Neural cell (in vitro differentiated cells): Measurements from ENCODE around the gene PACS1. TPM values are rescaled to one million over a fixed set of nuclear protein-coding genes. Genes with fewer than 3 reads are reported as not detected.

Experiments
- H2AFZ ChIP-seq: fragments of 200-600, 300-800 bp; sonication (generic), shearing (Covaris generic); 2 replicates; pipeline ENCODE4 v1.6.0; 2014; ENCODE audit warnings: low read depth, mild to moderate bottlenecking, antibody characterized with exemption, low read length, moderate library complexity
- H3F3A ChIP-seq: fragments of 200-600 bp; shearing (Covaris generic); 2 replicates; pipeline ENCODE4 v1.6.1; 2016; ENCODE audit warnings: mild to moderate bottlenecking, moderate library complexity, mixed read lengths, antibody characterized with exemption, low read length; ENCODE audit not compliant: insufficient read depth, poor library complexity, severe bottlenecking
- H3K27ac ChIP-seq: fragments of 200-600, 300-800 bp; sonication (generic), shearing (Covaris generic); 2 replicates; pipeline ENCODE4 v1.5.1; 2014; ENCODE audit warnings: mild to moderate bottlenecking, low read length, moderate library complexity
- H3K27me3 ChIP-seq: fragments of 300-800, 200-600 bp; sonication (generic), shearing (Covaris generic); 2 replicates; pipeline ENCODE4 v1.6.0; 2014; ENCODE audit warnings: mild to moderate bottlenecking, low read depth, low read length, moderate library complexity; ENCODE audit not compliant: insufficient read depth
- H3K36me3 ChIP-seq: fragments of 300-800, 200-600 bp; sonication (generic), shearing (Covaris generic); 2 replicates; pipeline ENCODE4 v1.5.1; 2014; ENCODE audit warnings: mild to moderate bottlenecking, antibody characterized with exemption, low read length, moderate library complexity; ENCODE audit not compliant: insufficient read depth
- H3K4me2 ChIP-seq: fragments of 300-800, 200-600 bp; sonication (generic), shearing (Covaris generic); 2 replicates; pipeline ENCODE4 v1.6.0; 2014; ENCODE audit warnings: mild to moderate bottlenecking, low read length
- H3K4me3 ChIP-seq: fragments of 300-800, 200-600 bp; sonication (generic), shearing (Covaris generic); 2 replicates; pipeline ENCODE4 v1.5.1; 2014; ENCODE audit warnings: mild to moderate bottlenecking, low read length, moderate library complexity
- H3K79me2 ChIP-seq: fragments of 200-600 bp; shearing (Covaris generic); replicated peaks from 2 replicates; pipeline ENCODE4 v1.6.0; 2014; ENCODE audit warnings: mild to moderate bottlenecking, low read length, moderate library complexity; ENCODE audit not compliant: insufficient read depth
- H3K9ac ChIP-seq: fragments of 300-800, 200-600 bp; sonication (generic), shearing (Covaris generic); 2 replicates; pipeline ENCODE4 v1.6.1; 2016; ENCODE audit warnings: mild to moderate bottlenecking, low read length, mixed read lengths
- H3K9me2 ChIP-seq: fragments of 200-600 bp; shearing (Covaris generic); 2 replicates; pipeline ENCODE4 v1.6.1; 2016; ENCODE audit warnings: mild to moderate bottlenecking, low read length, mixed read lengths; ENCODE audit not compliant: insufficient read depth
- H3K9me3 ChIP-seq: fragments of 200-600, 300-800 bp; sonication (generic), shearing (Covaris generic); 2 replicates; pipeline ENCODE4 v1.6.1; 2016; ENCODE audit warnings: mild to moderate bottlenecking, mixed run types, low read length, moderate library complexity, mixed read lengths
- H4K20me1 ChIP-seq: fragments of 200-600 bp; shearing (Covaris generic); 2 replicates; pipeline ENCODE4 v1.6.1; 2016; ENCODE audit warnings: mild to moderate bottlenecking, mixed run types; ENCODE audit not compliant: insufficient read depth
- EP300 ChIP-seq: fragments of 450-650 bp; conservative IDR thresholded peaks from 2 replicates; pipeline ENCODE4 v1.6.1; 2014; ENCODE audit warnings: antibody characterized with exemption, mild to moderate bottlenecking, moderate library complexity; ENCODE audit not compliant: poor library complexity, severe bottlenecking
- EZH2 ChIP-seq: fragments of 200-600, 300-800 bp; shearing (Covaris generic), sonication (generic); IDR thresholded peaks from 2 replicates; pipeline ENCODE4 v1.6.1; 2014; ENCODE audit warnings: antibody characterized with exemption, low read length, borderline replicate concordance, mild to moderate bottlenecking; ENCODE audit not compliant: insufficient read depth, poor library complexity, severe bottlenecking
- MXI1 ChIP-seq: fragments of 450-650 bp; conservative IDR thresholded peaks from 2 replicates; pipeline ENCODE4 v1.6.1; 2014; ENCODE audit warnings: antibody characterized with exemption, mild to moderate bottlenecking; ENCODE audit not compliant: poor library complexity, severe bottlenecking
- POLR2AphosphoS5 ChIP-seq: IDR thresholded peaks from 2 replicates; pipeline ENCODE4 v1.6.1; 2012
- RAD21 ChIP-seq: fragments of 450-650 bp; conservative IDR thresholded peaks from 2 replicates; pipeline ENCODE4 v1.6.1; 2014; ENCODE audit warnings: antibody characterized with exemption, mild to moderate bottlenecking, moderate library complexity
- SMC3 ChIP-seq: fragments of 450-650 bp; conservative IDR thresholded peaks from 2 replicates; pipeline ENCODE4 v1.6.1; 2014; ENCODE audit warnings: antibody characterized with exemption, mild to moderate bottlenecking, moderate library complexity; ENCODE audit not compliant: poor library complexity
- TAF1 ChIP-seq: IDR thresholded peaks from 2 replicates; pipeline ENCODE4 v1.6.1; 2012; ENCODE audit warnings: low read depth
- polyA plus RNA-seq: library from polyadenylated mRNA; depleted of rRNA; stranded (reverse); fragments of >200 nt; gene quantifications from 2 replicates; pipeline ENCODE4 v1.2.3, GENCODE V29; 2014
- TF ChIP-seq, protein P1 (sequence below): fragments of 450-650 bp; IDR thresholded peaks from 2 replicates; pipeline ENCODE4 v1.5.1; 2014; ENCODE audit warnings: antibody characterized with exemption, mild to moderate bottlenecking, moderate library complexity; ENCODE audit not compliant: poor library complexity, severe bottlenecking

The PACS1 gene
- polyA plus RNA-seq, 1 donor from 2014 or later: 14.4 TPM

DNA sequence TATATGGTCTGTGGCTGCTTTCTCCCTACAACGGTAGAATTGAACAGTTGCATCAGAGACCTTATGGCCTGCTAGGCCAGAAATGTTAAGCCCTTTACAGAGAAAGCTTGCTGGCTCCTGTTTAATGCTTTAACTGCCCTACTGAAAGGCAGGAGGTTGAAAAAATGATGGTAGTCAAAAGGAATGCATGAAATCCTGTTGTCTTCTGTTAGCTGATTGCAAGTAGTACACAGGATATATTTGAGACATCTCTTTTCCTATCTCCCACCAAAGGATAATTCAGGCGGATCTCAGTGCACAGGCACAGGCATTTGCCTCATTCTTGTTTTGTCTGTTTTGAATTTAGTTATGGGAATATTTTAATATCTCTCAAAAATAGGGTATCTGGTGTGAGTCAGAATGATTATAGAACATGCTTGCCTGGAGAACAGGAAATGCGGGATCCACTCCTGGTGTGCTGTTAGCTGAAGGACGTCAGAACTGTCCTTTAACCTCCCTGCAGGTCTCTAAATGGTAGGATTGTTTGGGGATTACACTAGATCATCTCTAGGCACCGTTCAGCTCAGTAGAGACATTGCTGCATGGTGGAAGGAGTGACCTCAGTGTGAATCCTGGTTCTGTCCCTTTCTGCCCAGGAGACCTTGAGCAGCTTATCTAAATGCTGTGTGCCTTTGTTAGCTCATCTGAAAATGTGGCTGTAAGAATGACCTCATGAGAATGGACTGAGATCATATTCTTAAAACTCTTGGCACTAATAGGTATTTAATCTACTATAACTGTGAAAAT lies 49.5 kb downstream of the PACS1 start:
- Histone ChIP-seq H2AFZ (no peak overlapping the region), H3K4me3 (no peak overlapping the region), H3K9ac (no peak overlapping the region), H3K27me3 (no peaks in the 10 kb centered on the region), H3K36me3 (no peaks in the 10 kb centered on the region), H3K79me2 (no peaks in the 10 kb centered on the region), H3K9me2 (no peaks in the 10 kb centered on the region), H3F3A (no peaks in the 10 kb centered on the region), H3K27ac (no peak overlapping the region), H4K20me1 (no peaks in the 10 kb centered on the region), H3K4me2 (no peak overlapping the region), H3K9me3 (no peaks in the 10 kb centered on the region)
- TF ChIP-seq POLR2AphosphoS5: no peak

DNA sequence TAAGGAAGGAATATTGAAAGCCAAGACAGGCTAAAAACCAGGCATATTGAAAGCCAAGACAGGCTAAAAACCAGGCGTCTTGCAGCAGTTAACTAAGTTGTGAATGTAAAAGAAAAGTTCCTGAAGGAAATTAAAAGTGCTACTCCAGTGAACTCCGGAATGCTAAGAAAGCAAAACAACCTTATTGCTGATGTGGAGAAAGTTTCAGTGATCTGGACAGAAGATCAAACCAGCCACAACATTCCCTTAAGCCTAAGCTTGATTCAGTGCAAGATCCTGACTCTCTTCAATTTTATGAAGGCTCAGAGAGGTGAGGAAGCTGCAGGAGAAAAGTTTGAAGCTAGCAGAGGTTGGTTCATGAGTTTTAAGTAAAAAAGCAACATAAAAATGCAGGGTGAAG lies 51.4 kb downstream of the PACS1 start:
- H4K20me1 ChIP-seq: no peaks in the 10 kb centered on the region
- no peaks in the 10 kb centered on the region for H3K27me3 ChIP-seq
- H3K4me3 ChIP-seq: no peak overlapping the region
- H3K9me2 ChIP-seq: no peaks in the 10 kb centered on the region
- H3F3A ChIP-seq: no peaks in the 10 kb centered on the region
- H3K9me3 ChIP-seq: no peaks in the 10 kb centered on the region
- no peak overlapping the region for H3K27ac ChIP-seq
- H3K79me2 ChIP-seq: no peaks in the 10 kb centered on the region
- H3K36me3 ChIP-seq: no peaks in the 10 kb centered on the region
- no peak overlapping the region for H3K9ac ChIP-seq
- TF ChIP-seq SMC3 (no peak), EP300 (no peak)
- H2AFZ ChIP-seq: no peak overlapping the region
- H3K4me2 ChIP-seq: no peak overlapping the region

DNA sequence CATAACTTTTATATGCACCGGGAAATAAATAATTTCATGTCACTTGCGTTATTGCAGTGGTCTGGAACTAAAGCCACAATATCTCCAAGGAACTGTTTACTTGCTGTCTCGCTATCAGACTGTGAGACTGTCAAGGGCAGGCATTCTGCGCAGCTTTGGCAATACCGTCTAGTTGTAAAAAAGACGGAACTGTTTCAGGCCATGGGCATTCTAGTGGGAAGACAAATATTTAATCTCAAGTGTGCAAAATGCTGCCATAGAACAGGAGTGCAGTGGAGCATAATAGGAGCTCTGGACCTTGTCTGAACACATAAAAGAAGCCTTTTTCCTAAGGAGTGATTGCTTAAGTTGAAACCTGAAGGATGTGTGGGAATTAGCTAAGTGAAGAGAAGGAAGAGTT lies 53.8 kb downstream of the PACS1 start:
- no peak overlapping the region for H3K27ac ChIP-seq
- H2AFZ ChIP-seq: no peak overlapping the region
- no peak overlapping the region for H3K9ac ChIP-seq
- H3K9me2 ChIP-seq: no peaks in the 10 kb centered on the region
- no peaks in the 10 kb centered on the region for H3K9me3 ChIP-seq
- no peaks in the 10 kb centered on the region for H3K79me2 ChIP-seq
- H3K4me3 ChIP-seq: no peak overlapping the region
- no peaks in the 10 kb centered on the region for H3K27me3 ChIP-seq
- H3K36me3 ChIP-seq: no peaks in the 10 kb centered on the region
- no peaks in the 10 kb centered on the region for H4K20me1 ChIP-seq
- no peaks in the 10 kb centered on the region for H3F3A ChIP-seq
- TF ChIP-seq MXI1 (no peak), RAD21 (no peak), EZH2 (no peak), TAF1 (no peak), POLR2AphosphoS5 (no peak), SMC3 (no peak)
- TF ChIP-seq, protein P1, sequence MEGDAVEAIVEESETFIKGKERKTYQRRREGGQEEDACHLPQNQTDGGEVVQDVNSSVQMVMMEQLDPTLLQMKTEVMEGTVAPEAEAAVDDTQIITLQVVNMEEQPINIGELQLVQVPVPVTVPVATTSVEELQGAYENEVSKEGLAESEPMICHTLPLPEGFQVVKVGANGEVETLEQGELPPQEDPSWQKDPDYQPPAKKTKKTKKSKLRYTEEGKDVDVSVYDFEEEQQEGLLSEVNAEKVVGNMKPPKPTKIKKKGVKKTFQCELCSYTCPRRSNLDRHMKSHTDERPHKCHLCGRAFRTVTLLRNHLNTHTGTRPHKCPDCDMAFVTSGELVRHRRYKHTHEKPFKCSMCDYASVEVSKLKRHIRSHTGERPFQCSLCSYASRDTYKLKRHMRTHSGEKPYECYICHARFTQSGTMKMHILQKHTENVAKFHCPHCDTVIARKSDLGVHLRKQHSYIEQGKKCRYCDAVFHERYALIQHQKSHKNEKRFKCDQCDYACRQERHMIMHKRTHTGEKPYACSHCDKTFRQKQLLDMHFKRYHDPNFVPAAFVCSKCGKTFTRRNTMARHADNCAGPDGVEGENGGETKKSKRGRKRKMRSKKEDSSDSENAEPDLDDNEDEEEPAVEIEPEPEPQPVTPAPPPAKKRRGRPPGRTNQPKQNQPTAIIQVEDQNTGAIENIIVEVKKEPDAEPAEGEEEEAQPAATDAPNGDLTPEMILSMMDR: no peak
- no peak overlapping the region for H3K4me2 ChIP-seq
